DND-41 (cell line): Measurements from ENCODE around the gene CYTL1.

Source experiments
- ATAC-seq: fragments of 200-7000 bp; cut with Tn5 transposase; 3 replicates; pipeline ENCODE4 v1.9.1; 2021; ENCODE audit warnings: low read depth; ENCODE audit not compliant: insufficient read depth
- DNase-seq: peaks from one replicate; pipeline ENCODE4 v3.0.0-alpha.2; 2020
- H2AFZ ChIP-seq: 2 replicates; pipeline ENCODE4 v1.6.0; 2012; ENCODE audit warnings: low read depth, low read length
- H3K27ac ChIP-seq: 2 replicates; pipeline ENCODE4 v1.5.1; 2012; ENCODE audit warnings: low read length, inconsistent platforms
- H3K27me3 ChIP-seq: fragments of 200-600 bp; sonication (generic); 2 replicates; pipeline ENCODE4 v1.6.0; 2012; ENCODE audit warnings: low read length, mild to moderate bottlenecking, inconsistent platforms; ENCODE audit not compliant: insufficient read depth, poor library complexity
- H3K36me3 ChIP-seq: 2 replicates; pipeline ENCODE4 v1.5.1; 2012; ENCODE audit warnings: low read length, inconsistent platforms; ENCODE audit not compliant: insufficient read depth
- H3K4me1 ChIP-seq: 2 replicates; pipeline ENCODE4 v1.5.1; 2012; ENCODE audit warnings: mild to moderate bottlenecking, low read length; ENCODE audit not compliant: insufficient read depth
- H3K4me2 ChIP-seq: 2 replicates; pipeline ENCODE4 v1.6.0; 2012; ENCODE audit warnings: mild to moderate bottlenecking, moderate library complexity, low read length, inconsistent platforms; ENCODE audit not compliant: insufficient read depth
- H3K4me3 ChIP-seq, 2 experiments: fragments of 200-600 bp in 1 of 2; shearing (Covaris generic) in 1 of 2; 2 replicates each; pipeline ENCODE4 v1.5.1; 2012 to 2016; ENCODE audit warnings: inconsistent platforms in 2 of 2, low read length in 2 of 2, mild to moderate bottlenecking in 2 of 2, low read depth in 1 of 2, moderate library complexity in 1 of 2
- H3K79me2 ChIP-seq: 2 replicates; pipeline ENCODE4 v1.6.0; 2012; ENCODE audit warnings: low read length, inconsistent platforms; ENCODE audit not compliant: insufficient read depth
- H3K9ac ChIP-seq: 2 replicates; pipeline ENCODE4 v1.6.0; 2012; ENCODE audit warnings: low read depth, mild to moderate bottlenecking, inconsistent platforms, low read length, moderate library complexity
- H3K9me3 ChIP-seq: 2 replicates; pipeline ENCODE4 v1.5.1; 2012; ENCODE audit warnings: low read length, moderate library complexity, mild to moderate bottlenecking, inconsistent platforms; ENCODE audit not compliant: insufficient read depth, severe bottlenecking
- H4K20me1 ChIP-seq: 2 replicates; pipeline ENCODE4 v1.6.0; 2012; ENCODE audit warnings: low read length; ENCODE audit not compliant: insufficient read depth
- CTCF ChIP-seq: IDR thresholded peaks from 2 replicates; pipeline ENCODE4 v1.5.1; 2012; ENCODE audit warnings: borderline replicate concordance, low read length, moderate library complexity, mild to moderate bottlenecking; ENCODE audit not compliant: poor library complexity, severe bottlenecking; ENCODE audit errors: extremely low read depth
- EZH2 ChIP-seq: IDR thresholded peaks from 3 replicates; pipeline ENCODE4 v1.6.1; 2012; ENCODE audit warnings: borderline replicate concordance, low read depth, mild to moderate bottlenecking, moderate library complexity, low read length, inconsistent platforms; ENCODE audit not compliant: severe bottlenecking

CYTL1 gene

DNA sequence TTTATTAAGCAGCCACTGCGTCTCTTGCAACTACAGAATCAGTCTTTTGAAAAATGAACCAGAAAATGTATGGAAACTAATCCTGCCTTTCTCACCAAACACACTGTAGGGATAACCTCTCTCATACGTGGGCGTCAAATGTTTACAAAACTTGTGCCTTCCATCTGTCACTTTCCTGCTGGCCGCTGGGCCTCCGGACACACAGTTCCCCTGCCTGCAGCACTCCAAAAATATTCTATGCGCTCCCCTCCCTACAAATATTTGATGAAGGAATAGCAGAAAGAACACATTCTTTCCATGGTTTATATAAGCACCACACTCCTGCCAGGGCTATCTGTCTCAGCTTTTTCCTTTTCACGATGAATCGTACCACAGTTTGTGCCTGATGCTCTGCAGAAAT, 14.9 kb upstream of the CYTL1 start:
- Histone ChIP-seq H3K4me2 (peak overlapping the region; percentile 51), H3K4me3 (peak overlapping the region in 1 of 2 experiments; percentile 31; a peak in 2 of 4 replicates), H3K27me3 (no peaks in the 10 kb centered on the region), H3K9ac (peak overlapping the region; percentile 58), H3K27ac (peak overlapping the region; percentile 98), H3K36me3 (no peaks in the 10 kb centered on the region), H3K9me3 (no peaks in the 10 kb centered on the region), H2AFZ (peak overlapping the region; percentile 66), H4K20me1 (no peaks in the 10 kb centered on the region), H3K4me1 (peaks cover 63% of the 10 kb centered on the region), H3K79me2 (no peaks in the 10 kb centered on the region)
- ATAC-seq (no peak), DNase-seq (no peak)
- no peak for TF ChIP-seq EZH2
- TF ChIP-seq CTCF: no peak

- H3K4me3 ChIP-seq: peak overlapping the region in 1 of 2 experiments; percentile 31; a peak in 2 of 4 replicates
- peak overlapping the region; percentile 66 for H2AFZ ChIP-seq
- no peaks in the 10 kb centered on the region for H3K36me3 ChIP-seq
- peaks cover 71% of the 10 kb centered on the region for H3K4me1 ChIP-seq
- H4K20me1 ChIP-seq: no peaks in the 10 kb centered on the region
- no peaks in the 10 kb centered on the region for H3K9me3 ChIP-seq
- H3K9ac ChIP-seq: peak overlapping the region; percentile 58
- DNase-seq (peak; percentile 73), ATAC-seq (peak; percentile 94)
- peak overlapping the region; percentile 51 for H3K4me2 ChIP-seq
- no peaks in the 10 kb centered on the region for H3K79me2 ChIP-seq
- peak overlapping the region; percentile 98 for H3K27ac ChIP-seq
- no peak for TF ChIP-seq EZH2
- TF ChIP-seq CTCF: no peak
- H3K27me3 ChIP-seq: no peaks in the 10 kb centered on the region
Observed at GRCh38 chr4:5033281-5033841, 14.1 kb upstream of the CYTL1 start.

GRCh38 chr4:5032813-5033212, 13.6 kb upstream of the CYTL1 start:
- ATAC-seq: no peak

More at GRCh38 chr4:5032813-5033212, 13.6 kb upstream of the CYTL1 start:
- Histone ChIP-seq H2AFZ (peak overlapping the region; percentile 66), H3K27ac (peak overlapping the region; percentile 98), H3K36me3 (no peaks in the 10 kb centered on the region), H3K9ac (peak overlapping the region; percentile 58), H3K79me2 (no peaks in the 10 kb centered on the region), H3K27me3 (no peaks in the 10 kb centered on the region), H3K4me3 (peak overlapping the region in 1 of 2 experiments; percentile 31; a peak in 1 of 4 replicates), H3K4me2 (peak overlapping the region; percentile 51), H3K9me3 (no peaks in the 10 kb centered on the region), H3K4me1 (peaks cover 75% of the 10 kb centered on the region), H4K20me1 (no peaks in the 10 kb centered on the region)
- no peak for TF ChIP-seq CTCF
- no peak for TF ChIP-seq EZH2
- DNase-seq: no peak
